Stimulated activated CD8-positive, alpha-beta memory T cell treated with anti-CD3 and anti-CD28 coated beads, Interleukin-15, amount 100 ng/mL, for 4 hours (primary cell): ENCODE results near the gene FABP3.
"Not testable (repeated sequence)": the region's sequence is repeated elsewhere in the genome, so short reads cannot be mapped to it uniquely, and the experiment has no call there.

Experiments used
- DNase-seq, 2 donors: peaks; one replicate each; pipeline ENCODE4 v3.0.0-alpha.2; 2020; ENCODE audit warnings: low read depth in 2 of 2

FABP3 gene

GRCh38 chr1:31398246-31398645, 25.4 kb upstream of the FABP3 start:
- DNase-seq: no peak

DNA sequence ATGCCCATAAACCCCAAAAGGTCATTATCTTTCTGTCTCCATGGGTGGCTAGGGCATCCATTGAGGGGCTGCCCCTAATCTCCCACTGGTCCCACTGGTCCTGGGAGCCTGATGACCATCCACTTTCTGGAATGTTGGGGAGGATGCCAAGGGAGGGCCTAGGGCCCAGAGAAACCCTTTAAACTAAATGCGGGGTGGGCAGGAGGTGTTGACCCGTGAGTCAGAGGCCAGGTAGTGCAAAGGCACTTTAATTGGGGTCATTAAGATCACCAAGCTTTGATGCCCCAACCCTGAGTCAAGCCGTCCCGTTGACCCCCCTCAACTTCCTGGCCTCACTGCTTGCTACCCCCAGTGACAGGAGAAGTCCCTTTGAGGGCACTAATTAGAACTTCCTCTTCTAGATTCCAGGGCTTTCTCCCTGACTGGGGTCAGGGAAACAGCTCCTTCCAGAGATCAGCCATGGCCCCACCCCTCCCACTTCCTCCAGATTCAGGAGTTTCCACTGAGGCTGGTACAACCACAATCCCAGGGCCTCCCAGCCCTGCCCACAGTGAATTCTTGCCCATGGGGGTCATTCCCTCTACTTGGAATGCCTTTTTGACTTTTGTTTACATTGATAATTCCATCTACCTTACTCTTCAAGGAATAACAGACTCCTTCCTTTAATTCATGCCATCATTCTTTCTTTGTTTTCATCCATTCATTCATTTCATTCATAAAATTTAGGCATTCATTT, 24.7 kb upstream of the FABP3 start:
- no peak for DNase-seq

- DNase-seq: no peak
These were observed 23.9 kb upstream of the FABP3 start for GRCh38 chr1:31396633-31397351.

DNA sequence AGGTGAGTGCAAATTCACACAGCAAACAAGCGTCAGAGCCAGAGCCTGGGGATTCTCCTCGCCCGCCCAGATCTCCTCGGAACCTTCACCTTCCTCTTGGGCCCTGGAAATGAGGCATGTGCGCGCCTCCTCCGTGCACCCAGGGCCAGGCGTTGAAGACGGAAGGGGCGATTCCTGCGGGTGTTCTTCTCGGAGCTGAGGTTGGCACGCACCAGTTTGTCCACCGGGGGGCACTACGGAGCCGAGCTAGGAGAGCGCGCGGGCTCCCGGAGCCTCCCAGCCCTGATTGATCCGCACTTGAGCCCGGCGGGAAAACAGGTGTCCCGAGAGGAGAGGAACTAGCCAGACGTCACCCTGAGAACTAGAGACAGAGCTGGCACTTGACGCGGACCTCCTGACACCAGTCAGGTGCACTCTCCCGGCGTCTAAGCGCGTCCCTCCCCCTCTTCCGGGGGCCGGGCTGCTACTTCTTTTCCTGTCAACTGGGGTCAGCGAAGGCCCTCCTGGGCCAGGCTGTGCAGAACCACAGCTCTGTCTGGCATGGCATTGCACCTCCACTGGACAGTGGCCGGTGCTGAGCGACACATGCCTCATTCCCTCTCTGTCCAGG, 21.8 kb upstream of the FABP3 start:
- peak; percentile 29 to 46 for DNase-seq

GRCh38 chr1:31393463-31393862, 20.6 kb upstream of the FABP3 start:
- DNase-seq: no peak

GRCh38 chr1:31390071-31390470, 17.2 kb upstream of the FABP3 start:
- DNase-seq: no peak

- DNase-seq: no peak
These were observed 16.7 kb upstream of the FABP3 start for GRCh38 chr1:31389616-31390015.

GRCh38 chr1:31387612-31388011, 14.7 kb upstream of the FABP3 start:
- no peak for DNase-seq

GRCh38 chr1:31386576-31387243, 13.8 kb upstream of the FABP3 start:
- not testable (repeated sequence) for DNase-seq

DNA sequence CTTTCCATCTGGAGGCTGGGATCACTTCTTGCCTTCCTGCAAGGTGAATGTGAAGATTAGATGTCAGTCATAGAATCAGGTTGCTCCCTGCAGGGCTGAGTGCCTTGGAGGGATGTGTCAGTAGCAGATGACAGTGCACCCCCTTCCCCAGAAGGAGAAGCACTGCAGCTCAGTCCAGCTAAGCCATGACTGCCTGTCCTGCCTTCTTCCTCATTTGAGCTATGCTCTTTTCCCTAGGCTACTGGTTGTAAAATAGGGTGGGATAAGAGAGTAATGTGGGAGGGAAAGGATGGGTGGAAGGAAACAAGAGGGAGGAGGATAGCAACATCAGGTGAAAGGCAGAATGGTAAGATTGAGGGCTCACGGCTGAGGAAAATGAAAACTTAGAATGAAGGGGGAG, 11.1 kb upstream of the FABP3 start:
- DNase-seq: no peak

- DNase-seq: no peak
These were observed 9.6 kb upstream of the FABP3 start for GRCh38 chr1:31382379-31382989.

- no peak for DNase-seq
These were observed 8.8 kb upstream of the FABP3 start for GRCh38 chr1:31381394-31382294.

DNA sequence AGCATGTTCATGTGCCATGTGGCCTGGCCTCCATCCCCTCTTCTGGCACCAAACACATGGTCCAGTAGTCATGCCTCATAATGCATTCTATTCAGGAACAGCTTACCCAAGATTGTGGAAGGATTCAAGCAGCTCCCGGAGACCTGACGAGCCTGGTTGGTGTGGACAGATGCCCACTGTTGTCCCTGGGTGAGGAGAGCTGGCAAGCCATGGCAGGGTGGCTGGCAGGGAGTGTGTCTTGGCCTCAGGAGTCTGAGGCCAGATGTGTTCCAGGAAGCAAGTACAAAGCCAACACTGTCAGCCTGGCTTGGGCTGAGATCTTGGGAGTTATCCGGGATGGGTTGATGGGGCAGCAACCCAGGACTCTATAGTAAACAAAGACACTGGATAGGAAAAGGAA, 7.3 kb upstream of the FABP3 start:
- no peak for DNase-seq

- DNase-seq: no peak
These were observed 5.1 kb upstream of the FABP3 start for GRCh38 chr1:31378001-31378400.

GRCh38 chr1:31377364-31377863, 4.5 kb upstream of the FABP3 start:
- no peak for DNase-seq

- no peak for DNase-seq
These were observed 3.7 kb upstream of the FABP3 start for GRCh38 chr1:31376375-31377134.

GRCh38 chr1:31374511-31375196, 1.8 kb upstream of the FABP3 start:
- no peak for DNase-seq

DNA sequence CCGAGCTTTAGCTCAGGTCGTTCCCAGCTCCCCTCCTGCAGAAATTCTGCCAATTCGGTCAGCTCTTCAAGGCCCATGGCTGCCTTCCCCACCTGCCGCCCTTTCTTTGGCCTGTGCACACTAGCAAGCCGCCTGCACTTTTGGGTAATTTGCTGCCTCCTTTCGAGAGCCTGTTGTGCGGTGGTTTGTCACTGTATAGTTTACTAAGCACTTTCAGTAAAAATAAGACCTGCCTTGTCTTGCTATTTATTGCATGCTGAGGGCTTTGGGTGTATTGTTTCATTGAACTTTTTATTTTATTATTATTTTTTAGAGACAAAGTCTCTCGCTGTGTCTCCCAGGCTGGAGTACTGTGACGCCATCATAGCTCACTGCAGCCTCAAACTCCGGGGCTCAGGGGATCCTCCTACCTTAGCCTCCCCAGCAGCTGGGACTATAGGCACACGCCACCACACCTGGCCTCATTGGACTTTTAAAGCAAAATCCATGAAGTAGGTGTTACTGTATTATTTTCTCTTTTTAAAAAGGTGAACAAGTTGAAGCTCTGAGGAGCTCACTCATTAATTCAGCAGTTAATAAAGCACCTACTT, 1.1 kb upstream of the FABP3 start:
- DNase-seq: no peak

GRCh38 chr1:31372751-31373055, 173 bp downstream of the FABP3 start:
- DNase-seq: no peak
